ENCODE results near the gene SELENOM. TPM values are rescaled to one million over a fixed set of nuclear protein-coding genes. Genes with fewer than 3 reads are reported as not detected.

The SELENOM gene
- total RNA-seq, 1 donor from 2014 or later: 89.0 TPM

DNA sequence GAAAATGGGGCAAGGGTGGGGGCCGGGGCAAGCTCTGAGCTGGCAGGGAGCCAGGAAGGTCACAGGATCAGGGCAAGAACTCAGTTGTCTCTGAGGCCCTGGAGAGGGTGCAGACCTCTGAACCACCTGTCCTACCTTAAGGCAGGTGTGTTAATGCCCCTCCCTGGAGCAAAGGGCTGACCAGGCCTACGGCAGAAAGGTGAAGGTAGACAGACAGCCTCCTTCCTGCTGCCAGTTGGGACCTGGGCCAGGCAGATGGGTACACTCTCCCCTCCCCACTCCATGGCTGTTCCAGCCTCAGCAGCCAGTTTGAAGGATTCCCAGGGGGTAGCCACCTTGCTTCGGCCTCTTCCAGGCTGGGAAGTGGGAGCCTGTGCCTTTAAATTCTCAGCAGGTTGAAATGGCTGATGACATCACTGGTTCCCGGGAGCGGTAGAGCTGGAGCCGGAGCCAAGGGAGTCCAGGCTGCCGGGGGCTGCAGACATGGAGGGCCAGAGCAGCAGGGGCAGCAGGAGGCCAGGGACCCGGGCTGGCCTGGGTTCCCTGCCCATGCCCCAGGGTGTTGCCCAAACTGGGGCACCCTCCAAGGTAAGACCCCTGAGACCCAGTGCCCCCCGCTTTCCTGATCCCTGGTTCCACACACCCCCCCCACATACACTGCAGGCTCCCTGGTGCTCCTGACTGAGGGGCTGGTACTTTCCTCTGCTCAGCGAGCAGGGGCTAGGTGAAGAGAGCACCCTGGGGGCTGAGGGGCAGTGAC is 15.3 kb upstream of the SELENOM start, which contains the start of gene INPP5J:
Gene INPP5J, plus strand, starts transcription at position 435 of the 760 bp plus-strand sequence. Its CDS starts 49 bp downstream, at position 484.
- Histone ChIP-seq H3K4me3 (peak within 1 kb of the TSS; percentile 47), H3K27ac (peak within 1 kb of the TSS; percentile 42), H3K9me3 (no peaks in the 10 kb centered on the region), H3K36me3 (no peaks in the 10 kb centered on the region), H3K27me3 (no peaks in the 10 kb centered on the region), H3K4me1 (peaks cover 3% of the 10 kb centered on the region)
- peak; percentile 74 for DNase-seq
- intact Hi-C loops (cut with DNase I): no loop called here
- TF ChIP-seq, protein P1, sequence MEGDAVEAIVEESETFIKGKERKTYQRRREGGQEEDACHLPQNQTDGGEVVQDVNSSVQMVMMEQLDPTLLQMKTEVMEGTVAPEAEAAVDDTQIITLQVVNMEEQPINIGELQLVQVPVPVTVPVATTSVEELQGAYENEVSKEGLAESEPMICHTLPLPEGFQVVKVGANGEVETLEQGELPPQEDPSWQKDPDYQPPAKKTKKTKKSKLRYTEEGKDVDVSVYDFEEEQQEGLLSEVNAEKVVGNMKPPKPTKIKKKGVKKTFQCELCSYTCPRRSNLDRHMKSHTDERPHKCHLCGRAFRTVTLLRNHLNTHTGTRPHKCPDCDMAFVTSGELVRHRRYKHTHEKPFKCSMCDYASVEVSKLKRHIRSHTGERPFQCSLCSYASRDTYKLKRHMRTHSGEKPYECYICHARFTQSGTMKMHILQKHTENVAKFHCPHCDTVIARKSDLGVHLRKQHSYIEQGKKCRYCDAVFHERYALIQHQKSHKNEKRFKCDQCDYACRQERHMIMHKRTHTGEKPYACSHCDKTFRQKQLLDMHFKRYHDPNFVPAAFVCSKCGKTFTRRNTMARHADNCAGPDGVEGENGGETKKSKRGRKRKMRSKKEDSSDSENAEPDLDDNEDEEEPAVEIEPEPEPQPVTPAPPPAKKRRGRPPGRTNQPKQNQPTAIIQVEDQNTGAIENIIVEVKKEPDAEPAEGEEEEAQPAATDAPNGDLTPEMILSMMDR (IDR thresholded peaks at IDR 0.05): no peak
- ATAC-seq: peak; percentile 78

DNA sequence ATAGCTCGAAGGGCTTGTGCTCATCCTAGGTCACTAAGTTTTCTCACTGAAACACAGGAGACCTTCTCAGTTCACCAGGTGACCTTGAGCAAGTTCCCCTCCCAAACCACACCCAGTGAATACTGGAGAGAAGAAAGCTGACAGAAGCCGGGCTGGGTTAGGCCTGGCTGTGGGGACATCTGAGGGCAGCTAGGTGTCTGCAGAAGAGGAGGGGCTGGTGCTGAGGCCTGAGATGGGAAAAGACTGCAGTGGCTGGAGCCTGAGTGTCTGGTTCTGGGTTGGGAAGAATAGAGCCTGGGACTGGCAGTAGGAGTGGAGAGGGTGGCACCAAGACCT is 14.8 kb upstream of the SELENOM start:
- H3K4me3 ChIP-seq: no peak overlapping the region

DNA sequence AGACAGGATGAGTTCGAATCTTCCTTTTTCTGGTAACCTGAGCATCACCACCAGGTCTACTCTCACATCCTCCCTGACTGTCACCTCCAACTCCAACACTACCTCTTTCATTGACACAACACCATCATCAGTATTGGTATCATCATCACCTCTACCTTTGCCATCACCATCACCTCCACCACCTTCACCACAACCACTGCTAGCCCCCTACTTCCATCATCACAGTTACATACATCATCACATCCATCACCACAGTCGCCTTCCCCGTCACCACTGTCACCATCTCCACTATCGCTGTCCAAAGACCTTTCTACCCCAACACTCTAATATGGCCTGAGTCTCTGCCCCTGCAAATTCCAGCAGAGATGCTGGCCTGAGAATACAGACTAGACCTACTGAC is 14.0 kb upstream of the SELENOM start:
- Histone ChIP-seq H3K27me3 (no peaks in the 10 kb centered on the region), H3K4me1 (peaks cover 3% of the 10 kb centered on the region), H3K4me3 (no peak overlapping the region), H3K36me3 (no peaks in the 10 kb centered on the region), H3K27ac (no peak overlapping the region), H3K9me3 (no peaks in the 10 kb centered on the region)
- DNase-seq (no peak), ATAC-seq (no peak)
- TF ChIP-seq, protein P1 (IDR thresholded peaks at IDR 0.05): no peak
- intact Hi-C loops (cut with DNase I): no loop called here

More for the DNA sequence above, 14.8 kb upstream of the SELENOM start:
- no peaks in the 10 kb centered on the region for H3K9me3 ChIP-seq
- no peaks in the 10 kb centered on the region for H3K27me3 ChIP-seq
- TF ChIP-seq, protein P1 (IDR thresholded peaks at IDR 0.05): no peak
- ATAC-seq: no peak
- no peaks in the 10 kb centered on the region for H3K36me3 ChIP-seq
- intact Hi-C loops (cut with DNase I): no loop called here
- H3K27ac ChIP-seq: no peak overlapping the region
- no peak for DNase-seq
- peaks cover 3% of the 10 kb centered on the region for H3K4me1 ChIP-seq

DNA sequence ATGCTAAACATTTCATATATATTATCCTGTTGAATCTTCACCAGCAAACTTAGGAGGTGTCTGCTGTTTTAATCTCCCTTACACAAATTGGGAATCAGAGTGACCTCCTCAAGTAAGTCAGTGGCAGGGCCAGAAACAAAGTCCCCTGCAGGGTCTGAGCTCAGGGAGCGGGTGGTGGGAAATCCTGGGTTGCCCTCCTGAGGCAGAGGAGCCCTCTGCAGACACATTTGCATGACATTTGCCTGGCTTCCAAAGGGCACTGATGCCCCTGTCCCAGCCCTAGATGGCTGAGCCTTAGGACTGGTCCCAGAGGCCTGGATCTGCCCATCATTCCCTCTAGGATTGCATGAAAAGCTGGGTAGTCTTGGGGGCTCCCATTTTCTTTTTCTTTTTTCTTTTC is 13.3 kb upstream of the SELENOM start:
- TF ChIP-seq, protein P1 (IDR thresholded peaks at IDR 0.05): no peak
- no peaks in the 10 kb centered on the region for H3K27me3 ChIP-seq
- no peak overlapping the region for H3K4me3 ChIP-seq
- DNase-seq (no peak), ATAC-seq (no peak)
- intact Hi-C loops (cut with DNase I): no loop called here
- H3K4me1 ChIP-seq: peaks cover 3% of the 10 kb centered on the region
- H3K27ac ChIP-seq: no peak overlapping the region
- no peaks in the 10 kb centered on the region for H3K36me3 ChIP-seq
- H3K9me3 ChIP-seq: no peaks in the 10 kb centered on the region

DNA sequence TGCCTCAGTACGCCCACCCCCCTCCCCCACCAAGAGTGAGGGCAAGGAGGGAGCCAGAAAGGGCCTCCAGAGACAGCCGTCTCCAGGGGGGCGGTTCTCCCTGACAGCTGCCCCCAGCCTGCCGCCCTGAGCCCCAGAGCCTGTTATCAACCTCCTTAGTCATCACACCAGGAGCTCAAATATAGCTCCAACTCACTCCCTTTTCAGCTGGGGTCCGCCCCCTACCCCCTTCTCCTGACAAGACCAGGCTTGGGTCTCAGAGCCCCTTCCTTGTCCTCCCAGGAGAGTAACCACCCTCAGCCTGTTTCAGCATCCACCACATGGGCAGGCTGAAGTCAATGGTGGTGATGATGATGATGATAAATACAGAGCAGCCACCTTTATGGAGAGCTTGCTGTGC is 12.9 kb upstream of the SELENOM start:
- Histone ChIP-seq H3K4me3 (no peak overlapping the region), H3K36me3 (no peaks in the 10 kb centered on the region), H3K9me3 (no peaks in the 10 kb centered on the region), H3K4me1 (peaks cover 3% of the 10 kb centered on the region), H3K27me3 (no peaks in the 10 kb centered on the region), H3K27ac (no peak overlapping the region)
- ATAC-seq (no peak), DNase-seq (no peak)
- intact Hi-C loops (cut with DNase I): no loop called here
- TF ChIP-seq, protein P1 (IDR thresholded peaks at IDR 0.05): no peak
